ENCODE data around the gene LASP1. TPM values are rescaled to one million over a fixed set of nuclear protein-coding genes. Genes with fewer than 3 reads are reported as not detected.

LASP1 gene
- total and polyA plus RNA-seq, 8 donors = 33.7 to 183 (median 101) TPM

DNA sequence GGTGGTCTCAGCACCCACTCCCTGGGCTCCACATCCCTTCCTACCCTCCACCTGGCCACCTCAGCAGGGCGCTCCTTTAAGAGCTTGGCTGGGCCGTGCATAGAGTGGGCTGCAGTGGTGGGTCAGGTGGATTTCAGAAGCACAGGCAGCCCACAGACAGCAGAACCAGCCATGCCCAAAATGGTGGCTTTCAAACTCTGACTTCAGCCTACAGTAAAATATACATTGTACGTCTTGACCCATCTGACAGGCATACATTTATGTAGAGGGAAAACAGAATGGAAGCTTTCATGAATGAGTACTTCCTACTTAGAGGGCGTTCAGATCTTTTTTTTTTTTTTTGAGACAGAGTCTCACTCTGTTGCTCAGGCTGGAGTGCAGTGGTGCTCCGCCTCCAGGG is 29.6 kb downstream of the LASP1 start:
- 78 to 93% (median 86%) methylated on average over 5 of the region's 5 CpGs for WGBS, 5 donors
- H3K27me3 ChIP-seq = no peaks in the 10 kb centered on the region
- H3K36me3 ChIP-seq = peaks cover 18 to 94% (median 76%) of the 10 kb centered on the region in 4 donors
- peaks cover 55 to 93% (median 75%) of the 10 kb centered on the region in 4 donors for H3K4me1 ChIP-seq
- TF ChIP-seq POLR2AphosphoS5 (IDR thresholded peaks at IDR 0.05) (no peak), CTCF (IDR thresholded peaks at IDR 0.05) (no peak), EP300 (IDR thresholded peaks at IDR 0.05) (no peak), POLR2A (IDR thresholded peaks at IDR 0.05) (no peak)
- intact Hi-C loops (cut with DNase I; ENCODE audit: low total_unique reads) = no loop called here
- H3K27ac ChIP-seq = peak overlapping the region; percentile 1 to 81 (median 76)
- H3K9me3 ChIP-seq = no peaks in the 10 kb centered on the region
- H3K4me3 ChIP-seq = peak overlapping the region in 2 of 4 donors; percentile 15 to 24
- DNase-seq = no peak

- H3K27me3 ChIP-seq = no peaks in the 10 kb centered on the region
- no peak overlapping the region for H3K4me3 ChIP-seq
- H3K36me3 ChIP-seq = peaks cover 15 to 92% (median 74%) of the 10 kb centered on the region in 4 donors
- WGBS, 5 donors = 28 to 42% (median 38%) methylated on average over 10 of the region's 10 CpGs
- H3K9me3 ChIP-seq = no peaks in the 10 kb centered on the region
- no peak for DNase-seq
- intact Hi-C loops (cut with DNase I; ENCODE audit: low total_unique reads) = no loop called here
- peaks cover 54 to 88% (median 69%) of the 10 kb centered on the region in 4 donors for H3K4me1 ChIP-seq
- TF ChIP-seq POLR2A (IDR thresholded peaks at IDR 0.05) = no peak
- no peak for TF ChIP-seq EP300 (IDR thresholded peaks at IDR 0.05)
- TF ChIP-seq POLR2AphosphoS5 (IDR thresholded peaks at IDR 0.05) = no peak
- no peak for TF ChIP-seq CTCF (IDR thresholded peaks at IDR 0.05)
- peak overlapping the region; percentile 18 to 81 (median 67) for H3K27ac ChIP-seq
Measured at GRCh38 chr17:38900978-38901656, 31.3 kb downstream of the LASP1 start.

DNA sequence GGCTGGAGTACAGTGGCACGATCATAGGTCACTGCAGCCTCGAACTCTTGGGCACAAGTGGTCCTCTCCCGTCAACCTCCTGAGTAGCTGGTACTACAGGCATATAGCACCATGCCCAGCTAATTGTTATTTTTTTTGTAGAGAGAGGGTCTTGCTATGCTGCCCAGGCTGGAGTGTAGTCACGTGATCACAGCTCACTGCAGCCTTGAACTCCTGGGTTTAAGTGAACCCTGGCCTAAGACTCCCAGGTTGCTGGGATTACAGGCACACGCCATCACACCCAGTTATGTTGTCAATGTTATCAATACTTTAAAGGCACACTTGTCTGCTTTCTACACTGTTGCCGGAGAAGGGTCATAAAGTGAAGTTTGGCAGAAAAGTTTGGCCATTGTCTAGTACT is 33.5 kb downstream of the LASP1 start:
- Histone ChIP-seq H3K9me3 (no peaks in the 10 kb centered on the region), H3K36me3 (peaks cover 10 to 91% (median 69%) of the 10 kb centered on the region in 4 donors), H3K4me3 (no peak overlapping the region), H3K27me3 (no peaks in the 10 kb centered on the region), H3K4me1 (peaks cover 55 to 88% (median 69%) of the 10 kb centered on the region in 4 donors), H3K27ac (peak overlapping the region in 2 of 5 donors; percentile 25 to 77)
- TF ChIP-seq POLR2A (IDR thresholded peaks at IDR 0.05) (no peak), POLR2AphosphoS5 (IDR thresholded peaks at IDR 0.05) (no peak), EP300 (IDR thresholded peaks at IDR 0.05) (no peak)
- intact Hi-C loops (cut with DNase I; ENCODE audit: low total_unique reads) = no loop called here
- 77 to 88% (median 83%) methylated on average over 6 of the region's 6 CpGs for WGBS, 5 donors
- DNase-seq = no peak

GRCh38 chr17:38904892-38905291 is 35.0 kb downstream of the LASP1 start:
- WGBS, 5 donors = 93 to 100% (median 95%) methylated on average over 3 of the region's 3 CpGs
- Histone ChIP-seq H3K27ac (no peak overlapping the region), H3K4me1 (peaks cover 50 to 86% (median 63%) of the 10 kb centered on the region in 4 donors), H3K36me3 (peaks cover 0 to 88% (median 62%) of the 10 kb centered on the region in 4 donors), H3K9me3 (no peaks in the 10 kb centered on the region), H3K4me3 (no peak overlapping the region), H3K27me3 (no peaks in the 10 kb centered on the region)
- intact Hi-C loops (cut with DNase I; ENCODE audit: low total_unique reads) = no loop called here
- no peak for DNase-seq
- TF ChIP-seq CTCF (IDR thresholded peaks at IDR 0.05) (no peak), EP300 (IDR thresholded peaks at IDR 0.05) (no peak), POLR2A (IDR thresholded peaks at IDR 0.05) (no peak), POLR2AphosphoS5 (IDR thresholded peaks at IDR 0.05) (no peak)

GRCh38 chr17:38905375-38905774 is 35.5 kb downstream of the LASP1 start:
- TF ChIP-seq POLR2AphosphoS5 (IDR thresholded peaks at IDR 0.05) (no peak), CTCF (IDR thresholded peaks at IDR 0.05) (no peak), POLR2A (IDR thresholded peaks at IDR 0.05) (no peak)
- Histone ChIP-seq H3K4me1 (peaks cover 46 to 86% (median 61%) of the 10 kb centered on the region in 4 donors), H3K27me3 (no peaks in the 10 kb centered on the region), H3K4me3 (no peak overlapping the region), H3K36me3 (peaks cover 0 to 91% (median 66%) of the 10 kb centered on the region in 4 donors), H3K27ac (no peak overlapping the region), H3K9me3 (no peaks in the 10 kb centered on the region)
- 88 to 95% (median 91%) methylated on average over 10 of the region's 10 CpGs for WGBS, 5 donors
- no peak for DNase-seq
- intact Hi-C loops (cut with DNase I; ENCODE audit: low total_unique reads) = no loop called here
